ENCODE measurements around the gene RAD18.

DNA sequence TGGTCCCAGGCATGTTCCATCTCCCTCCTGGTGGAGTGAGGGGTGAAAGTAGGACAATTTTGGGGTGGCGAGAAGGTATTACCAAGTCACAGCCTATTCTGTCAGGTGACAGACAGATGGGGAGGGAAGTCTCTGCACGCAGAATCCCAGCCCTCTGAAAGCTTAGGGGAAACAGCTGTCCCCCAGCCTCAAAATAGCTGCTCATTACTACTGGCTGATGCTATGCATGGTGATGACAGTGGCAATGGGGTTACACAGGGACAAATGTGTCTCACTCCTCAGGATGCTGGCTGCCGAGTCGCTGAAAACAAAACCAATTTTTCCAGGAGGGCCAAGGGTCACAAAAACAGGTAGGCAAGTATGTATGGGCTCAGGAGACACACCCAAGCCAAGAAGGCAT lies 125.0 kb downstream of the RAD18 start:
- TF ChIP-seq EZH2phosphoT487 (IDR thresholded peaks at IDR 0.05; ENCODE audit: insufficient read depth, low read depth): no peak
- no peak for TF ChIP-seq EZH2 (IDR thresholded peaks at IDR 0.05; ENCODE audit: insufficient read depth, poor library complexity, severe bottlenecking)
